Bone marrow (tissue), 2 donors: ENCODE data around the gene TM4SF4.

Source experiments
- DNase-seq, 2 donors: peaks; one replicate each; lab custom pipeline; 2025; lab: John Stamatoyannopoulos, UW

The TM4SF4 gene

GRCh38 chr3:149548669-149549065 is 74.2 kb downstream of the TM4SF4 start:
- DNase-seq, result no peak

- DNase-seq, result no peak
Measured at GRCh38 chr3:149551500-149551899, 77.0 kb downstream of the TM4SF4 start.

- no peak for DNase-seq
Measured at GRCh38 chr3:149552700-149553099, 78.2 kb downstream of the TM4SF4 start.
